GM10266 (cell line): ENCODE results near the gene HSF4.

Experiments used
- DNase-seq: peaks from one replicate; pipeline ENCODE4 v3.0.0; 2012; ENCODE audit errors: extremely low spot score
- TF ChIP-seq, protein P1 (sequence below): IDR thresholded peaks from 2 replicates; pipeline ENCODE4 v1.5.1; 2012; ENCODE audit warnings: mild to moderate bottlenecking, low read depth; ENCODE audit not compliant: control insufficient read depth, insufficient read depth; ENCODE audit errors: missing control alignments

HSF4 gene

GRCh38 chr16:67206129-67206837 lies 41.7 kb downstream of the HSF4 start:
- TF ChIP-seq, protein P1, sequence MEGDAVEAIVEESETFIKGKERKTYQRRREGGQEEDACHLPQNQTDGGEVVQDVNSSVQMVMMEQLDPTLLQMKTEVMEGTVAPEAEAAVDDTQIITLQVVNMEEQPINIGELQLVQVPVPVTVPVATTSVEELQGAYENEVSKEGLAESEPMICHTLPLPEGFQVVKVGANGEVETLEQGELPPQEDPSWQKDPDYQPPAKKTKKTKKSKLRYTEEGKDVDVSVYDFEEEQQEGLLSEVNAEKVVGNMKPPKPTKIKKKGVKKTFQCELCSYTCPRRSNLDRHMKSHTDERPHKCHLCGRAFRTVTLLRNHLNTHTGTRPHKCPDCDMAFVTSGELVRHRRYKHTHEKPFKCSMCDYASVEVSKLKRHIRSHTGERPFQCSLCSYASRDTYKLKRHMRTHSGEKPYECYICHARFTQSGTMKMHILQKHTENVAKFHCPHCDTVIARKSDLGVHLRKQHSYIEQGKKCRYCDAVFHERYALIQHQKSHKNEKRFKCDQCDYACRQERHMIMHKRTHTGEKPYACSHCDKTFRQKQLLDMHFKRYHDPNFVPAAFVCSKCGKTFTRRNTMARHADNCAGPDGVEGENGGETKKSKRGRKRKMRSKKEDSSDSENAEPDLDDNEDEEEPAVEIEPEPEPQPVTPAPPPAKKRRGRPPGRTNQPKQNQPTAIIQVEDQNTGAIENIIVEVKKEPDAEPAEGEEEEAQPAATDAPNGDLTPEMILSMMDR = no peak
- DNase-seq = no peak

- TF ChIP-seq, protein P1 = no peak
- no peak for DNase-seq
These were observed 42.3 kb downstream of the HSF4 start for GRCh38 chr16:67206838-67207248.

GRCh38 chr16:67207249-67208091 lies 42.9 kb downstream of the HSF4 start:
- DNase-seq = no peak
- TF ChIP-seq, protein P1 = no peak

DNA sequence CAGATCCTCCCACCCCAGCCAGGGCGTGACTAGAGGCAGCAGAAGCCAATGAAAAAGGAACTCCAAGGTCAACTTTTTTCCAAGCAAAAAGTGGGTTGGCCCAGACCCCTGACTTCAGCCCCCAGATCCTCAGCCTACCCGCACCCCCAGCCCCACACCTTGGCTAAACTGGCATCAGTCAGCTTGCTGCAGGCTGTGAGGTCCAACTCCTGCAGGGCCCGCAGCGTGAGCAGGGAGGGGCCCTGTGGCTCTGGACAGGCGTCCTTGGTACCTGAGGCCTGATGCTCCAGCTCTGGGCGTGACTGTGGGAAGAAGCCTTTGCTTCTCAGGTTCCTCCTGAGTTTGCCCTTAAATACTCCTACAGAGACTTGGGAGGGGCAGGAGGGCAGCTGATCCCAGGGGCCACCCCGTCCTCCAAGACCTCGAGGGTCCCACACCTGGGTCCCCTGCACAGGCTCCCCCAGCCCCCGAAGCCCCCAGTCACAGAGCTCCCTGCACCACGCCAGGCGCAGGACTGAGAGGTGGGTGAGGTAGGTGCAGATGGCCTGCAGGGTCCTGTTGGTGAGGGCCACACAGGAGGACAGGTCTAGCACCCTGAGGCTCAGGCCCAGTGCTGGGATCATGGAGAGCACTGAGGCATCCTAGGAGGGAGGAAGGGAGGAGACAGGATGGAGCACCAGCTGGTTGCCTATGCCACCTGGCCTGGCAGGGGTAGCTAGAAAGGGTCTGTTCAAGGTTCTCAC lies 43.8 kb downstream of the HSF4 start:
- TF ChIP-seq, protein P1 = no peak
- DNase-seq = no peak

DNA sequence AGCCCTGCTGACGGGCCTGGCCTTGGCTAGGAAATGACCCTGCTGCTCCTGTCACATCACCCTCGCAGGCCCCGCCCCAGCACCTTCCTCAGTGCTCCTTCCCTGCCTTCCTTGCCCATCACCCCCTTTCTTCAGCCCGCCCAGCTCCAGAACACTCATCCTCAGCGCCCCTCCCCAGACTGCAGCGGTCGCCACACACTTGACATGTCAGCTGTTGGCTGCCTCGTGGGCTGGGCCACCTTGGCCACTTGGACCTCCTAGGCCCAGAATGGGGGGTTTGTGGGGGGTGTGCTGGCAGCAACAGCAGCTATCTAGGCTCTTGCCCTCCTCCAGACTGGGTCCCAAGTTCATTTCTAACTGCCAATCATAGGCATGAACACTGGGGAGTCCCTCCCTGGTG lies 45.0 kb downstream of the HSF4 start:
- DNase-seq = no peak
- TF ChIP-seq, protein P1 = no peak

- no peak for DNase-seq
- TF ChIP-seq, protein P1 = no peak
These were observed 45.8 kb downstream of the HSF4 start for GRCh38 chr16:67210069-67210937.
